Mesenchymal stem cell (in vitro differentiated cells and primary cell): ENCODE data around the gene MPP4.

Source experiments
- DNase-seq: peaks from one replicate; pipeline ENCODE4 v3.0.0-alpha.2; 2013
- H2AFZ ChIP-seq: one replicate; pipeline ENCODE4 v1.6.1; 2013; ENCODE audit warnings: low read depth, mild to moderate bottlenecking, control low read depth, inconsistent platforms, low read length, moderate library complexity
- H2AK5ac ChIP-seq: 2 replicates; pipeline ENCODE4 v1.6.1; 2013; ENCODE audit warnings: low read length, moderate library complexity, mild to moderate bottlenecking, inconsistent platforms; ENCODE audit not compliant: severe bottlenecking
- H2BK120ac ChIP-seq: one replicate; pipeline ENCODE4 v1.6.1; 2013; ENCODE audit warnings: low read depth, mild to moderate bottlenecking, inconsistent platforms, low read length, moderate library complexity
- H2BK12ac ChIP-seq, 2 experiments: one replicate each; pipeline ENCODE4 v1.6.1; 2013; ENCODE audit warnings: inconsistent platforms in 2 of 2, low read length in 2 of 2, mild to moderate bottlenecking in 2 of 2, moderate library complexity in 2 of 2, control low read depth in 1 of 2
- H2BK15ac ChIP-seq: one replicate; pipeline ENCODE4 v1.6.1; 2013; ENCODE audit warnings: mild to moderate bottlenecking, low read depth, inconsistent platforms; ENCODE audit not compliant: poor library complexity, severe bottlenecking
- H2BK5ac ChIP-seq: 2 replicates; pipeline ENCODE4 v1.6.1; 2013; ENCODE audit warnings: low read depth, mild to moderate bottlenecking, low read length, control low read depth, inconsistent platforms; ENCODE audit not compliant: poor library complexity, severe bottlenecking
- H3K14ac ChIP-seq, 2 experiments: one replicate each; pipeline ENCODE4 v1.6.1; 2013; ENCODE audit warnings: inconsistent platforms in 2 of 2, low read length in 2 of 2, control low read depth in 1 of 2, mild to moderate bottlenecking in 1 of 2, moderate library complexity in 1 of 2
- H3K18ac ChIP-seq, 2 experiments: one replicate each; pipeline ENCODE4 v1.6.1; 2013; ENCODE audit warnings: inconsistent platforms in 2 of 2, low read length in 2 of 2, control low read depth in 1 of 2, low read depth in 1 of 2, mild to moderate bottlenecking in 1 of 2
- H3K23ac ChIP-seq, 2 experiments: one replicate each; pipeline ENCODE4 v1.6.1; 2013; ENCODE audit warnings: inconsistent platforms in 2 of 2, low read length in 2 of 2, mild to moderate bottlenecking in 2 of 2, moderate library complexity in 2 of 2, control low read depth in 1 of 2
- H3K27ac ChIP-seq: 2 replicates; pipeline ENCODE4 v1.5.1; 2013; ENCODE audit warnings: mild to moderate bottlenecking, moderate library complexity, low read length, control low read depth, inconsistent platforms; ENCODE audit not compliant: poor library complexity, severe bottlenecking
- H3K27me3 ChIP-seq, 2 experiments: 2 replicates each; pipeline versions ENCODE4 v1.6.1 to v1.7.0; 2013; ENCODE audit warnings: low read length in 2 of 2, mild to moderate bottlenecking in 2 of 2, moderate library complexity in 2 of 2, control low read depth in 1 of 2, inconsistent platforms in 1 of 2; ENCODE audit not compliant: control insufficient read depth in 1 of 2, insufficient read depth in 1 of 2
- H3K36me3 ChIP-seq, 2 experiments: 2 replicates each; pipeline versions ENCODE4 v1.6.1 to v1.7.0; 2013; ENCODE audit warnings: low read length in 2 of 2, control low read depth in 1 of 2, inconsistent platforms in 1 of 2, low read depth in 1 of 2, mild to moderate bottlenecking in 1 of 2; ENCODE audit not compliant: insufficient read depth in 2 of 2, control insufficient read depth in 1 of 2
- H3K4ac ChIP-seq, 2 experiments: one replicate each; pipeline ENCODE4 v1.6.1; 2013; ENCODE audit warnings: inconsistent platforms in 2 of 2, low read length in 2 of 2, mild to moderate bottlenecking in 2 of 2, moderate library complexity in 2 of 2, control low read depth in 1 of 2, low read depth in 1 of 2
- H3K4me1 ChIP-seq: 2 replicates; pipeline ENCODE4 v1.6.1; 2013; ENCODE audit warnings: low read depth, low read length, control low read depth; ENCODE audit not compliant: control insufficient read depth, insufficient read depth
- H3K4me2 ChIP-seq: 2 replicates; pipeline ENCODE4 v1.6.1; 2013; ENCODE audit warnings: low read length, mild to moderate bottlenecking, inconsistent platforms; ENCODE audit not compliant: poor library complexity, severe bottlenecking
- H3K4me3 ChIP-seq, 2 experiments: 2 replicates each; pipeline versions ENCODE4 v1.5.1 to v1.7.0; 2013; ENCODE audit warnings: low read length in 2 of 2, mild to moderate bottlenecking in 2 of 2, control low read depth in 1 of 2, low read depth in 1 of 2; ENCODE audit not compliant: insufficient read depth in 1 of 2
- H3K79me1 ChIP-seq: replicated peaks from 2 replicates; pipeline ENCODE4 v1.6.1; 2013; ENCODE audit warnings: mild to moderate bottlenecking, control low read depth, low read length, inconsistent platforms; ENCODE audit not compliant: poor library complexity, severe bottlenecking
- H3K9ac ChIP-seq: 2 replicates; pipeline ENCODE4 v1.7.0; 2013; ENCODE audit warnings: mild to moderate bottlenecking, low read length, moderate library complexity
- H3K9me3 ChIP-seq: 2 replicates; pipeline ENCODE4 v1.7.0; 2013; ENCODE audit warnings: mild to moderate bottlenecking, low read length; ENCODE audit not compliant: control insufficient read depth
- H4K8ac ChIP-seq: one replicate; pipeline ENCODE4 v1.6.1; 2013; ENCODE audit warnings: inconsistent platforms, mild to moderate bottlenecking, low read length, moderate library complexity
- H4K91ac ChIP-seq: one replicate; pipeline ENCODE4 v1.6.1; 2013; ENCODE audit warnings: mild to moderate bottlenecking, low read length, inconsistent platforms
- WGBS: methylation state at CpG from one replicate; pipeline ENCODE4 v1.1.7; 2013; ENCODE audit warnings: mixed read lengths; 5-methylcytosine and 5-hydroxymethylcytosine counted together

The MPP4 gene

DNA sequence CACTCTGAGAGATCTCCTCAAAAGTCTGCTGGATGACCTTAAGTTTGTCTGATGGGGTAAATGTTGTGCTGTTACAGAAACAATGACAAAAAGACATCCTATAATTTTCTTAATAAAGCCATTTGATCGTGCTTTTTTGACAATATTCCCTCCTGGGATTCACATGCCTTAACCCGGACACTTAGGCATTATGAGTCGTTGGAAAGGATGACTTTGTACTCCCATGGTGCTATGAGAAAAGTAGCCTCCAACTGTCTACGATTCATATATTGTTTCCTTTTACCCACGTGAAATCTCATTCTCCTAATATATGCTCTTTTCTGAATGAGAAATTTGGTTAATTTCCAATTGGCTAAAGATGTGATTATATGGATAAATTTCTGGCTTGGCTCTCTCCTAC lies 6.1 kb upstream of the MPP4 start:
- Histone ChIP-seq H2AFZ (no peak overlapping the region), H3K27me3 (no peaks in the 10 kb centered on the region), H4K8ac (no peak overlapping the region), H2BK5ac (no peak overlapping the region), H3K79me1 (peaks cover 3% of the 10 kb centered on the region), H3K18ac (no peak overlapping the region), H3K4ac (no peak overlapping the region), H2BK15ac (no peak overlapping the region), H3K4me1 (peaks cover 1% of the 10 kb centered on the region), H3K23ac (no peak overlapping the region), H3K4me3 (no peak overlapping the region), H2BK12ac (no peak overlapping the region), H3K36me3 (peaks cover 9 to 80% of the 10 kb centered on the region in 2 experiments), H2AK5ac (no peak overlapping the region), H3K9ac (no peak overlapping the region), H3K14ac (no peak overlapping the region), H3K27ac (no peak overlapping the region), H3K4me2 (no peak overlapping the region), H4K91ac (no peak overlapping the region), H2BK120ac (no peak overlapping the region), H3K9me3 (no peaks in the 10 kb centered on the region)
- no peak for DNase-seq
- 66% methylated on average over 3 of the region's 5 CpGs for WGBS

DNA sequence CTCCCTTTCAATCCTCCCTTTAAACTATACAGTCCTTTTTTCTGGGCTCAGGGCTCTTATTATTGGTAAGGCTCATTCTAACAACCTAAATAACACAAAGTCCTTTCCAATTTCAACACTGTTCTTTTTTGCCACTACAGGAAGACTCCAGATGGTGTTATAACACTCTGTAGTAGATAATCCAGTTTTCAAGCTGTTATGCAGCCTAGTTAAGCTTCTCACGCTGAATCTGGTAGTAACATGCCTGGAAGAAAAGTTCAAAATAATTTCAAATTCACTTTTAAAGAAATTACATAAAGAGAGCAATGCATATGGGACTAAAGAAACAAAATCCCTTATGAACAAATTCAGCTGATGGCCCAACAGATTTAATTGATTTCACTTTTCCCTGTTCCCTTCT lies 3.2 kb upstream of the MPP4 start:
- Histone ChIP-seq H2AFZ (no peak overlapping the region), H2BK12ac (no peak overlapping the region), H3K9me3 (no peaks in the 10 kb centered on the region), H3K4me3 (no peak overlapping the region), H4K91ac (no peak overlapping the region), H2BK15ac (no peak overlapping the region), H3K14ac (no peak overlapping the region), H3K27ac (no peak overlapping the region), H2BK120ac (no peak overlapping the region), H3K36me3 (peaks cover 4 to 59% of the 10 kb centered on the region in 2 experiments), H3K4me1 (peaks cover 6% of the 10 kb centered on the region), H2AK5ac (no peak overlapping the region), H3K79me1 (peaks cover 2% of the 10 kb centered on the region), H2BK5ac (no peak overlapping the region), H3K23ac (no peak overlapping the region), H3K18ac (no peak overlapping the region), H3K27me3 (no peaks in the 10 kb centered on the region), H3K4me2 (no peak overlapping the region), H3K4ac (no peak overlapping the region), H3K9ac (no peak overlapping the region), H4K8ac (no peak overlapping the region)
- WGBS: no CpG with 5 or more reads among the region's 1 CpG
- DNase-seq: no peak

DNA sequence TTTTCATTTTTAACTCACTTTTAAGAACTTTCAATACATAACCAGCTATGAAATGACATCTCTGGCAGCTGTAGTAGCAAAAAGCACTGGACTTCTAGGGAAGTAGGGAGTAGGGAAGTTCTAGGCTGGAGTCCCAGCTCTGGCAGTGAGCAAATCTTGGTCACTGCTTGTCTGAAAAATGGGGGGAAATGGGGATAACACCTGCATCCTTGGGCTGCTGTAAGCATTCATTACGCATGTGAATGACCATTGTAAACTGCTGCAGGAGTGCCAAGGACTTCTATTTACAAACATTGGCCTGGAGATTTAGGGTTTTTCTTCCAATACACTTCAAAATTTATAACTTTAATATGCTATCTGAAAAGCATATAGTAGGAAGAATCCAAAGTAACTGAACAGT lies 972 bp upstream of the MPP4 start:
- no peak overlapping the region for H4K8ac ChIP-seq
- H3K27me3 ChIP-seq: no peaks in the 10 kb centered on the region
- H2AFZ ChIP-seq: no peak overlapping the region
- no peak overlapping the region for H3K14ac ChIP-seq
- no peaks in the 10 kb centered on the region for H3K9me3 ChIP-seq
- H3K18ac ChIP-seq: no peak overlapping the region
- peak overlapping the region; percentile 52 for H3K27ac ChIP-seq
- H4K91ac ChIP-seq: no peak overlapping the region
- no peak overlapping the region for H3K4me2 ChIP-seq
- H2BK120ac ChIP-seq: no peak overlapping the region
- H2BK12ac ChIP-seq: peak overlapping the region in 1 of 2 experiments; percentile 10
- H2BK15ac ChIP-seq: no peak overlapping the region
- H3K36me3 ChIP-seq: peaks cover 0 to 43% of the 10 kb centered on the region in 2 experiments
- no peak overlapping the region for H3K4ac ChIP-seq
- no peak overlapping the region for H2AK5ac ChIP-seq
- H3K79me1 ChIP-seq: peaks cover 2% of the 10 kb centered on the region
- H3K23ac ChIP-seq: no peak overlapping the region
- DNase-seq: no peak
- no peak overlapping the region for H2BK5ac ChIP-seq
- H3K9ac ChIP-seq: peak overlapping the region; percentile 77
- H3K4me1 ChIP-seq: peaks cover 10% of the 10 kb centered on the region
- 71% methylated on average over 1 of the region's 1 CpG for WGBS
- H3K4me3 ChIP-seq: no peak overlapping the region

DNA sequence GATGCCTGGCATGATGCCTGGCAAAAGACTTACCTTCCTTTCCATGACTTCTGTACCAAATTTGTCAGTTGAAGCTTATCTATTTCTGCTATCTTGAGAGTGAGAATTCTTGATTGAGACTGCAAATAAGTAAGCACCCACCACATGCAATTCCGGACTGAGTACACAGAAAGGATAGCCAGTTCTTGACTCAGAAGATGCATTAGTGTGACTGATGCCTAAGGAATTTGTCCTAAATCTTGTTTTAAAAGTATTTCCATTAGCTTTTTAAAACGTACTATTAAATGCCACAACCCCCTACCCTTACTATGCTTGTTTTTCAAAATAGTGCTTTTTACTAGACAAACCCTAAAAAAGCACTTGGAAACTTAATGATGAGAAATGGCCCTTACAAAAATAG lies 545 bp downstream of the MPP4 start:
- Histone ChIP-seq H3K4me1 (peaks cover 10% of the 10 kb centered on the region), H3K18ac (no peak overlapping the region), H2BK12ac (no peak overlapping the region), H3K4me3 (peak overlapping the region in 1 of 2 experiments; percentile 61), H2AFZ (no peak overlapping the region), H3K4me2 (no peak overlapping the region), H2BK120ac (no peak overlapping the region), H3K4ac (no peak overlapping the region), H3K36me3 (peaks cover 0 to 27% of the 10 kb centered on the region in 2 experiments), H3K9ac (peak overlapping the region; percentile 77), H3K27ac (peak overlapping the region; percentile 95), H4K8ac (no peak overlapping the region), H4K91ac (no peak overlapping the region), H3K79me1 (peaks cover 4% of the 10 kb centered on the region), H3K27me3 (no peaks in the 10 kb centered on the region), H2BK15ac (no peak overlapping the region), H3K23ac (no peak overlapping the region), H3K9me3 (no peaks in the 10 kb centered on the region), H3K14ac (no peak overlapping the region), H2BK5ac (no peak overlapping the region), H2AK5ac (no peak overlapping the region)
- WGBS: 0% methylated on average over 1 of the region's 2 CpGs
- DNase-seq: peak; percentile 81
